Gastroesophageal sphincter (tissue), 3 donors: Measurements from ENCODE around the gene C6orf52.

Source experiments
- POLR2A ChIP-seq, 2 donors: fragments of 450-650 bp; IDR thresholded peaks; one replicate each; pipeline ENCODE4 v1.6.1; 2017; ENCODE audit warnings: antibody characterized with exemption in 2 of 2, mild to moderate bottlenecking in 2 of 2, moderate library complexity in 1 of 2
- TF ChIP-seq, protein P1 (sequence below), 4 experiments: fragments of 200-600 bp in 2 of 4; fragments of 450-650 bp in 2 of 4; sonication (generic) in 1 of 4; IDR thresholded peaks; one replicate each; pipeline ENCODE4 v1.5.1; 2017 to 2019; ENCODE audit warnings: antibody characterized with exemption in 4 of 4, mild to moderate bottlenecking in 2 of 4, moderate library complexity in 2 of 4

DNA sequence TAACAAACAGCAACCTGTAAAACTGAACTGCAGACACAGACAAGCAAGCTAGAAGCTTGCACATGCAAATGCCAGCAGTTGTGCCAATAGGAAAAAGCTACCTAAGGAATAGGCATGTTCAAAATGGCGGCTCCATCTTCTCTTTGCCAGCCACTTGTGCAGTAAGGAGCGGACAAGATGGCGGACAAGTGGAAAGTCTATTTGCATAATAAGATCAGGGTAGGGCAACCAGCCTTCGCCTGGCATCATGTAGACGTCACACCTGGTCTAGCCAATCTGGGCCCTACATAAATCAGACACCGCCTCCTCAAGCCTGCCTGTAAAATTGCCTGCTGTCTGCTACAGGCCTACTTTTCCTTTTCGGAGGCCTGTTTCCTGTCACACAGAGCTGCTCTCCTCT lies 18.0 kb downstream of the C6orf52 start:
- TF ChIP-seq, protein P1, sequence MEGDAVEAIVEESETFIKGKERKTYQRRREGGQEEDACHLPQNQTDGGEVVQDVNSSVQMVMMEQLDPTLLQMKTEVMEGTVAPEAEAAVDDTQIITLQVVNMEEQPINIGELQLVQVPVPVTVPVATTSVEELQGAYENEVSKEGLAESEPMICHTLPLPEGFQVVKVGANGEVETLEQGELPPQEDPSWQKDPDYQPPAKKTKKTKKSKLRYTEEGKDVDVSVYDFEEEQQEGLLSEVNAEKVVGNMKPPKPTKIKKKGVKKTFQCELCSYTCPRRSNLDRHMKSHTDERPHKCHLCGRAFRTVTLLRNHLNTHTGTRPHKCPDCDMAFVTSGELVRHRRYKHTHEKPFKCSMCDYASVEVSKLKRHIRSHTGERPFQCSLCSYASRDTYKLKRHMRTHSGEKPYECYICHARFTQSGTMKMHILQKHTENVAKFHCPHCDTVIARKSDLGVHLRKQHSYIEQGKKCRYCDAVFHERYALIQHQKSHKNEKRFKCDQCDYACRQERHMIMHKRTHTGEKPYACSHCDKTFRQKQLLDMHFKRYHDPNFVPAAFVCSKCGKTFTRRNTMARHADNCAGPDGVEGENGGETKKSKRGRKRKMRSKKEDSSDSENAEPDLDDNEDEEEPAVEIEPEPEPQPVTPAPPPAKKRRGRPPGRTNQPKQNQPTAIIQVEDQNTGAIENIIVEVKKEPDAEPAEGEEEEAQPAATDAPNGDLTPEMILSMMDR (IDR thresholded peaks at IDR 0.05) = no peak
- no peak for TF ChIP-seq POLR2A (IDR thresholded peaks at IDR 0.05)
